Uterus (tissue), 2 donors: ENCODE results near the gene WBP1L.

ENCODE experiments used
- POLR2A ChIP-seq, 2 donors: fragments of 450-650 bp; IDR thresholded peaks; one replicate each; pipeline ENCODE4 v1.6.1; 2016; ENCODE audit warnings: antibody characterized with exemption in 2 of 2, mild to moderate bottlenecking in 1 of 2, moderate library complexity in 1 of 2
- TF ChIP-seq, protein P1 (sequence below), 4 experiments: fragments of 200-600 bp in 2 of 4; fragments of 450-650 bp in 2 of 4; sonication (generic) in 2 of 4; IDR thresholded peaks; one replicate each; pipeline ENCODE4 v1.5.1; 2016 to 2019; ENCODE audit warnings: antibody characterized with exemption in 4 of 4, mild to moderate bottlenecking in 2 of 4, moderate library complexity in 1 of 4

DNA sequence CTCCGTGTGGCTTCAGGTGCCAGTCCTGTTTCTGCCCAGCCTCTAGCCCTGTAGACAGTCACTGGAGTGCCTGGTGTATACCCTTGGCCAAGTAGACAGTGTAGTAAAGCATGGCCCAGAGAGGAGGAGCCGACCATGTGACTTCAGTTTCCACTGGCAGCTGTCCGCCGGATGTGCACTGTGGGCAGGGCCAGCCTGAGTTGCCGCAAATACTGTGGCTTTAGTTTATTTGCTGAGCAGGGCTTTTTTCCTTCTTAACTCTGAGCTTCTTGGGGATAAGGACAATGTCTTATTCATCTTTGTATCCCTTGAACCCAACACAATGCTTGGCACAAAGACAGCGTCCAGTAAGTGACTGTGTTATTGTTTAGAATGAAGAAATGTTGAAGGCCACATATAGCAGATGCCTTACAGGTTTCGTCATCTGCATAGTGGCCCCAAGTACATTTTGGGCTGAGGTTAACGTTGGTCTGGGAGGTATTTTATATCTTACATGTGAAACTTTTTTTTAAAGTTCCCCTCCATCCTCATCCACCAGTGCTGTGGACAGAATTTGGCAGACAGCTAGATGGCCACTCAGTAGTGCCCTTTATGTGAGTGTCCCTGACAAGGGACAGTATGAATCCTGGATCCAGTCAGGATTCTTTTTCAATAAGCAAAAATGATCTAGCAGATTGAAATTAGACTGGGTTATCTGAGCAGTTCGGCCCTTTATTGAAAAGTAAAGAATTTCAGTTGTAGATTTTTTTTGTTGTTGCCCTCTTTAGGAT is 52.8 kb downstream of the WBP1L start:
- TF ChIP-seq, protein P1, sequence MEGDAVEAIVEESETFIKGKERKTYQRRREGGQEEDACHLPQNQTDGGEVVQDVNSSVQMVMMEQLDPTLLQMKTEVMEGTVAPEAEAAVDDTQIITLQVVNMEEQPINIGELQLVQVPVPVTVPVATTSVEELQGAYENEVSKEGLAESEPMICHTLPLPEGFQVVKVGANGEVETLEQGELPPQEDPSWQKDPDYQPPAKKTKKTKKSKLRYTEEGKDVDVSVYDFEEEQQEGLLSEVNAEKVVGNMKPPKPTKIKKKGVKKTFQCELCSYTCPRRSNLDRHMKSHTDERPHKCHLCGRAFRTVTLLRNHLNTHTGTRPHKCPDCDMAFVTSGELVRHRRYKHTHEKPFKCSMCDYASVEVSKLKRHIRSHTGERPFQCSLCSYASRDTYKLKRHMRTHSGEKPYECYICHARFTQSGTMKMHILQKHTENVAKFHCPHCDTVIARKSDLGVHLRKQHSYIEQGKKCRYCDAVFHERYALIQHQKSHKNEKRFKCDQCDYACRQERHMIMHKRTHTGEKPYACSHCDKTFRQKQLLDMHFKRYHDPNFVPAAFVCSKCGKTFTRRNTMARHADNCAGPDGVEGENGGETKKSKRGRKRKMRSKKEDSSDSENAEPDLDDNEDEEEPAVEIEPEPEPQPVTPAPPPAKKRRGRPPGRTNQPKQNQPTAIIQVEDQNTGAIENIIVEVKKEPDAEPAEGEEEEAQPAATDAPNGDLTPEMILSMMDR (IDR thresholded peaks at IDR 0.05) = no peak
- peak in 1 of 2 donors; percentile 9 for TF ChIP-seq POLR2A (IDR thresholded peaks at IDR 0.05)
